Measurements from ENCODE around the gene SCARF1.

The SCARF1 gene

GRCh38 chr17:1590029-1590746 lies 55.3 kb downstream of the SCARF1 start:
- no peak overlapping the region for H3K4me3 ChIP-seq (ENCODE audit: low read depth in 1 of 2, low read length in 2 of 2)
- peaks cover 10% of the 10 kb centered on the region for H3K4me1 ChIP-seq (ENCODE audit: insufficient read depth, low read length)
- no peak overlapping the region for H3K9ac ChIP-seq (ENCODE audit: low read length)
- no peaks in the 10 kb centered on the region for H3K27me3 ChIP-seq (ENCODE audit: control insufficient read depth in 1 of 2, insufficient read depth in 2 of 2, low read length in 2 of 2)
- H3K9me3 ChIP-seq (ENCODE audit: low read length): no peaks in the 10 kb centered on the region
- H3K27ac ChIP-seq (ENCODE audit: low read depth, low read length): no peak overlapping the region
- no peaks in the 10 kb centered on the region for H3K36me3 ChIP-seq (ENCODE audit: insufficient read depth, low read length)

- peaks cover 10% of the 10 kb centered on the region for H3K4me1 ChIP-seq (ENCODE audit: insufficient read depth, low read length)
- no peaks in the 10 kb centered on the region for H3K36me3 ChIP-seq (ENCODE audit: insufficient read depth, low read length)
Observed at GRCh38 chr17:1588821-1589585, 56.5 kb downstream of the SCARF1 start.

DNA sequence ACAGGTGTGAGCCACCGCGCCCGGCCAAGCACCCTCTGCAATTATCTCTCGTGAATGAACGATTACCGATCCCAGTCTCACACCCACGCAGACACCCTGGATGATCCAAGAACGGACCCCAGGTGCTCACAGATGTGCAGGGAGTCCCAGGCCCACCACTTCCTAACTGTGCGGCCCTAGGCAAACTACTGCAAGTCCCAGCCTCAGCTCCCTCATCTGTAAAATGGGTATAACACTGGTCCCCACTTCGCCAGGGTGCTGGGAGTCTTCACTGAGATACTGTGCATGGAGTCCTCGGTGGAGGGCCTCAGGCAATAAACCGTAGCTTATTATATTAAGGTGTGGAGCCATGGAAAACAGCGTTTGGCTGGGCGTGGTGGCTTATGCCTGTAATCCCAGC lies 61.4 kb downstream of the SCARF1 start:
- no peak overlapping the region for H3K27ac ChIP-seq (ENCODE audit: low read depth, low read length)
- H3K27me3 ChIP-seq (ENCODE audit: control insufficient read depth in 1 of 2, insufficient read depth in 2 of 2, low read length in 2 of 2): no peaks in the 10 kb centered on the region
- H3K4me1 ChIP-seq (ENCODE audit: insufficient read depth, low read length): no peaks in the 10 kb centered on the region
- H3K9me3 ChIP-seq (ENCODE audit: low read length): no peaks in the 10 kb centered on the region
- no peak overlapping the region for H3K9ac ChIP-seq (ENCODE audit: low read length)
- no peaks in the 10 kb centered on the region for H3K36me3 ChIP-seq (ENCODE audit: insufficient read depth, low read length)
- H3K4me3 ChIP-seq (ENCODE audit: low read depth in 1 of 2, low read length in 2 of 2): no peak overlapping the region

More at GRCh38 chr17:1588821-1589585, 56.5 kb downstream of the SCARF1 start:
- Histone ChIP-seq H3K27me3 (ENCODE audit: control insufficient read depth in 1 of 2, insufficient read depth in 2 of 2, low read length in 2 of 2) (no peaks in the 10 kb centered on the region), H3K9ac (ENCODE audit: low read length) (no peak overlapping the region), H3K27ac (ENCODE audit: low read depth, low read length) (no peak overlapping the region), H3K9me3 (ENCODE audit: low read length) (no peaks in the 10 kb centered on the region), H3K4me3 (ENCODE audit: low read depth in 1 of 2, low read length in 2 of 2) (no peak overlapping the region)

Measured in muscle layer of colon (tissue), 2 donors.